NT2/D1 (cell line): ENCODE data around the gene UBE2L3.
"Not testable (repeated sequence)": the region's sequence is repeated elsewhere in the genome, so short reads cannot be mapped to it uniquely, and the experiment has no call there.

Source experiments
- DNase-seq: peaks from one replicate; pipeline ENCODE4 v3.0.0-alpha.2; 2011; ENCODE audit warnings: low read depth, low spot score
- H3K27me3 ChIP-seq: 2 replicates; pipeline ENCODE4 v1.6.0; 2011; ENCODE audit warnings: mild to moderate bottlenecking; ENCODE audit not compliant: insufficient read length, insufficient read depth
- H3K36me3 ChIP-seq: 2 replicates; pipeline ENCODE4 v1.6.1; 2011; ENCODE audit warnings: mild to moderate bottlenecking, low read length, mixed read lengths; ENCODE audit not compliant: insufficient read depth, insufficient read length
- H3K4me1 ChIP-seq: 2 replicates; pipeline ENCODE4 v1.5.1; 2011; ENCODE audit not compliant: insufficient read depth, insufficient read length
- H3K4me3 ChIP-seq: 2 replicates; pipeline ENCODE4 v1.5.1; 2011; ENCODE audit warnings: low read depth; ENCODE audit not compliant: insufficient read length
- H3K9ac ChIP-seq: 2 replicates; pipeline ENCODE4 v1.6.0; 2011; ENCODE audit warnings: low read depth; ENCODE audit not compliant: insufficient read length
- H3K9me3 ChIP-seq: 2 replicates; pipeline ENCODE4 v1.5.1; 2011; ENCODE audit warnings: mild to moderate bottlenecking, low read length; ENCODE audit not compliant: insufficient read depth
- SUZ12 ChIP-seq: IDR thresholded peaks from 2 replicates; pipeline ENCODE4 v1.6.1; 2011; ENCODE audit not compliant: insufficient read length, insufficient read depth; ENCODE audit errors: extremely low read depth
- YY1 ChIP-seq: IDR thresholded peaks from 2 replicates; pipeline ENCODE4 v1.6.1; 2011; ENCODE audit not compliant: insufficient read length, insufficient read depth
- ZNF274 ChIP-seq: IDR thresholded peaks from 2 replicates; pipeline ENCODE4 v1.6.1; 2011; ENCODE audit warnings: mild to moderate bottlenecking, low read depth, low read length

Gene UBE2L3

GRCh38 chr22:21570398-21570797 is 2.9 kb downstream of the UBE2L3 start:
- Histone ChIP-seq H3K4me1 (peaks cover 16% of the 10 kb centered on the region), H3K4me3 (no peak overlapping the region), H3K9ac (peak overlapping the region; percentile 42), H3K9me3 (no peaks in the 10 kb centered on the region), H3K27me3 (no peaks in the 10 kb centered on the region), H3K36me3 (peaks cover 33% of the 10 kb centered on the region)
- TF ChIP-seq ZNF274 (no peak), SUZ12 (no peak), YY1 (no peak)
- DNase-seq: no peak

GRCh38 chr22:21571679-21572078 is 4.2 kb downstream of the UBE2L3 start:
- H3K27me3 ChIP-seq: no peaks in the 10 kb centered on the region
- peaks cover 16% of the 10 kb centered on the region for H3K4me1 ChIP-seq
- H3K36me3 ChIP-seq: peaks cover 33% of the 10 kb centered on the region
- no peak for DNase-seq
- TF ChIP-seq ZNF274: no peak
- TF ChIP-seq YY1: no peak
- no peak for TF ChIP-seq SUZ12
- no peak overlapping the region for H3K9ac ChIP-seq
- H3K9me3 ChIP-seq: no peaks in the 10 kb centered on the region
- no peak overlapping the region for H3K4me3 ChIP-seq

GRCh38 chr22:21573293-21573734 is 5.8 kb downstream of the UBE2L3 start:
- H3K9ac ChIP-seq: no peak overlapping the region
- no peak overlapping the region for H3K4me3 ChIP-seq
- peaks cover 39% of the 10 kb centered on the region for H3K36me3 ChIP-seq
- H3K4me1 ChIP-seq: peaks cover 17% of the 10 kb centered on the region
- H3K27me3 ChIP-seq: no peaks in the 10 kb centered on the region
- no peak for DNase-seq
- H3K9me3 ChIP-seq: no peaks in the 10 kb centered on the region
- no peak for TF ChIP-seq SUZ12
- TF ChIP-seq ZNF274: no peak
- TF ChIP-seq YY1: no peak

- Histone ChIP-seq H3K4me1 (peaks cover 19% of the 10 kb centered on the region), H3K36me3 (peaks cover 42% of the 10 kb centered on the region), H3K9me3 (no peaks in the 10 kb centered on the region), H3K4me3 (no peak overlapping the region), H3K9ac (no peak overlapping the region), H3K27me3 (no peaks in the 10 kb centered on the region)
- no peak for DNase-seq
- TF ChIP-seq SUZ12 (no peak), ZNF274 (no peak), YY1 (no peak)
Observed at GRCh38 chr22:21573750-21574494, 6.4 kb downstream of the UBE2L3 start.

GRCh38 chr22:21579474-21579851 is 11.9 kb downstream of the UBE2L3 start:
- no peak overlapping the region for H3K9ac ChIP-seq
- H3K4me1 ChIP-seq: peaks cover 3% of the 10 kb centered on the region
- peaks cover 23% of the 10 kb centered on the region for H3K36me3 ChIP-seq
- no peak for DNase-seq
- no peak overlapping the region for H3K4me3 ChIP-seq
- H3K9me3 ChIP-seq: no peaks in the 10 kb centered on the region
- TF ChIP-seq SUZ12 (no peak), YY1 (no peak), ZNF274 (no peak)
- no peaks in the 10 kb centered on the region for H3K27me3 ChIP-seq

- H3K9ac ChIP-seq, H3K4me3 ChIP-seq, DNase-seq, H3K27me3 ChIP-seq, H3K9me3 ChIP-seq, H3K4me1 ChIP-seq: not testable (repeated sequence)
- peaks cover 26% of the 10 kb centered on the region for H3K36me3 ChIP-seq
Observed at GRCh38 chr22:21580623-21581007, 13.1 kb downstream of the UBE2L3 start.

- H3K9ac ChIP-seq, H3K27me3 ChIP-seq, H3K4me1 ChIP-seq, DNase-seq, H3K9me3 ChIP-seq, H3K4me3 ChIP-seq: not testable (repeated sequence)
- peaks cover 26% of the 10 kb centered on the region for H3K36me3 ChIP-seq
Observed at GRCh38 chr22:21581009-21581713, 13.6 kb downstream of the UBE2L3 start.
